ENCODE measurements around the gene LPCAT2. TPM values are rescaled to one million over a fixed set of nuclear protein-coding genes. Genes with fewer than 3 reads are reported as not detected.

The LPCAT2 gene
- total and polyA plus RNA-seq, 2 of the 8 experiments (the other 6 are each of a cell fraction or from before 2014, with no cell fraction given) = 2.2 to 10.6 TPM

DNA sequence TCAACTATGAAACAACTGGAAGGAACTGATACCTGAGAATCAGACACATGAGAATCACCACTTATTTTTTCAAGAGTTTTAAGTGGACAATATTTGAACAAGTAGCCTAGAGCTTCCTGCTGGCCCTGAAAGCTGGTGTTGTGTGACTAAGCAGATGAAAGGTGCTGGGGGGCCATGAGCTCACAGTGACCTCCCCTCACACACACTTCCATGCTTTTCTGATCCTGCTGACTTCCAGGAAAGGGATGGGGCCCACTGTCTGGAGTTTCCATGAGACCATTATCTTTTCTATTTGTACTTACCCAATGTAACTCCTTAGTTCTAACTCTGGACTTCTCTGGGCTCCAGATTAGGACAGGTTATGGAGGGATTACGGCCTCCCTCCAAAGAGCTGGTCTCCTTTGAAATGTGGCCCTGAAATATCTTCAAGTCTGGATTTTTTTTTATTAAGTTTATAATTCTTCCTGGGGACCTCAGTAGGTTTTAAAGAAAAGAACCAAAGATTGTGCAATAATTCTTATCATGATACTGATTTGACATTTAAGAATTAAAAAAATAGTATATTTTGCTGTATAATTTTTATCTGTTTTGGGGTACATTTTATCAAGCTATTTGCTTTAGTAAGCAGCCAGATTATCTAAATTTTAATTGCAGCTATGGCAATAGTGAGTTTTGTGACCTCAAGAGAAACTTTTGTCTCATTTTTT, 62.5 kb downstream of the LPCAT2 start:
- FAIRE-seq (no peak), DNase-seq (ENCODE audit: low read depth in 1 of 2, low spot score in 2 of 2) (no peak)
- no peak overlapping the region for H3K14ac ChIP-seq (ENCODE audit: insufficient read length)
- no peak overlapping the region for H4K8ac ChIP-seq (ENCODE audit: extremely low read depth, insufficient read depth, low read length)
- no peak overlapping the region for H4K91ac ChIP-seq (replicated peaks; ENCODE audit: insufficient read length, low read length)
- H3K9me3 ChIP-seq (ENCODE audit: insufficient read depth in 2 of 2, low read depth in 1 of 2, low read length in 1 of 2) = no peaks in the 10 kb centered on the region
- no peaks in the 10 kb centered on the region for H3K36me3 ChIP-seq (ENCODE audit: control insufficient read depth in 2 of 4, insufficient read depth in 4 of 4, low read length in 3 of 4)
- ChIA-PET POLR2A (ENCODE audit: partially characterized antibody) (no interaction called here), CTCF (ENCODE audit: partially characterized antibody) (interaction anchor here (0.8 to 3.2 kb wide), 4 partner anchors 101 to 328 kb away, joined by 3 to 8 read pairs (median 3); no protein-coding TSS in a partner anchor)
- no peaks in the 10 kb centered on the region for H3K79me1 ChIP-seq (ENCODE audit: low read depth, low read length)
- no peaks in the 10 kb centered on the region for H4K20me1 ChIP-seq (replicated peaks in 1 of 2; ENCODE audit: control insufficient read depth in 1 of 2, insufficient read depth in 2 of 2, low read length in 2 of 2)
- H3K23me2 ChIP-seq (ENCODE audit: low read depth, low read length) = no peaks in the 10 kb centered on the region
- no peak overlapping the region for H2AK5ac ChIP-seq (ENCODE audit: low read depth, low read length)
- no peak overlapping the region for H3K4me3 ChIP-seq (ENCODE audit: extremely low read depth in 1 of 4, insufficient read depth in 2 of 4, low read depth in 3 of 4, low read length in 4 of 4)
- no peak overlapping the region for H2AFZ ChIP-seq (ENCODE audit: low read length)
- no peak for TF ChIP-seq RNF2 (IDR thresholded peaks at IDR 0.05; ENCODE audit: borderline replicate concordance, low read depth, low read length, missing control alignments, poor library complexity, severe bottlenecking)
- TF ChIP-seq RXRA (IDR thresholded peaks at IDR 0.05; ENCODE audit: insufficient read depth, low read depth, low read length) = no peak
- TF ChIP-seq CEBPB (IDR thresholded peaks at IDR 0.05; ENCODE audit: low read depth, low read length) = peak; percentile 30; the same call in 1 of the 2 replicates
- no peak overlapping the region for H3K27ac ChIP-seq (ENCODE audit: low read depth, low read length)
- no peaks in the 10 kb centered on the region for H3K79me2 ChIP-seq (ENCODE audit: control insufficient read depth in 1 of 2, insufficient read depth in 2 of 2, low read length in 2 of 2)
- H3K56ac ChIP-seq (replicated peaks; ENCODE audit: insufficient read length, low read depth, low read length) = no peak overlapping the region
- no peak overlapping the region for H2BK120ac ChIP-seq (replicated peaks; ENCODE audit: low read depth, low read length)
- H3K9ac ChIP-seq (replicated peaks in 1 of 4; ENCODE audit: extremely low read depth in 1 of 4, low read depth in 3 of 4, low read length in 3 of 4) = no peak overlapping the region
- H2BK12ac ChIP-seq (ENCODE audit: low read depth, low read length) = no peak overlapping the region
- no peak overlapping the region for H2BK15ac ChIP-seq (ENCODE audit: low read length)
- no peaks in the 10 kb centered on the region for H3K4me1 ChIP-seq (replicated peaks in 1 of 4; ENCODE audit: control insufficient read depth in 3 of 4, insufficient read depth in 4 of 4, low read length in 3 of 4)
- H4K5ac ChIP-seq (ENCODE audit: insufficient read length, low read depth, low read length) = no peak overlapping the region
- no peaks in the 10 kb centered on the region for H3K27me3 ChIP-seq (replicated peaks in 1 of 4; ENCODE audit: control insufficient read depth in 3 of 4, extremely low read depth in 1 of 4, insufficient read depth in 3 of 4, low read length in 3 of 4)
- H3K4me2 ChIP-seq (ENCODE audit: insufficient read depth in 1 of 2, low read depth in 2 of 2, low read length in 2 of 2) = no peak overlapping the region
- no peak overlapping the region for H2BK20ac ChIP-seq (ENCODE audit: low read length)
- H2BK5ac ChIP-seq (ENCODE audit: low read depth, low read length) = no peak overlapping the region
- H3K4ac ChIP-seq (replicated peaks; ENCODE audit: insufficient read length, low read depth, low read length) = no peak overlapping the region
- H3K18ac ChIP-seq (ENCODE audit: extremely low read depth, low read length) = no peak overlapping the region
- WGBS, 2 experiments (ENCODE audit: extremely low coverage in 1 of 2, insufficient coverage in 1 of 2, insufficient read length in 1 of 2, insufficient replicate concordance in 2 of 2, low coverage in 1 of 2, low lambda C conversion rate in 2 of 2, missing lambda C conversion rate in 1 of 2) = 86% methylated on average over 1 of the region's 1 CpG; no CpG with 5 or more reads in 1 of the 2 experiments
- no peak overlapping the region for H3K23ac ChIP-seq (ENCODE audit: insufficient read length)
